Purkinje cell (primary cell): ENCODE data around the gene CD80. TPM values are rescaled to one million over a fixed set of nuclear protein-coding genes. Genes with fewer than 3 reads are reported as not detected.

Experiments
- polyA plus RNA-seq: library from polyadenylated mRNA; unstranded; fragments of >200 nt; fragmentation: Nextera tagmentation; gene quantifications from 2 replicates; pipeline ENCODE4 v1.2.1, GENCODE V29; 2014

CD80 gene, protein sequence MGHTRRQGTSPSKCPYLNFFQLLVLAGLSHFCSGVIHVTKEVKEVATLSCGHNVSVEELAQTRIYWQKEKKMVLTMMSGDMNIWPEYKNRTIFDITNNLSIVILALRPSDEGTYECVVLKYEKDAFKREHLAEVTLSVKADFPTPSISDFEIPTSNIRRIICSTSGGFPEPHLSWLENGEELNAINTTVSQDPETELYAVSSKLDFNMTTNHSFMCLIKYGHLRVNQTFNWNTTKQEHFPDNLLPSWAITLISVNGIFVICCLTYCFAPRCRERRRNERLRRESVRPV
- 4.7 TPM in 1 of 2 replicates, not detected in the other for polyA plus RNA-seq

DNA sequence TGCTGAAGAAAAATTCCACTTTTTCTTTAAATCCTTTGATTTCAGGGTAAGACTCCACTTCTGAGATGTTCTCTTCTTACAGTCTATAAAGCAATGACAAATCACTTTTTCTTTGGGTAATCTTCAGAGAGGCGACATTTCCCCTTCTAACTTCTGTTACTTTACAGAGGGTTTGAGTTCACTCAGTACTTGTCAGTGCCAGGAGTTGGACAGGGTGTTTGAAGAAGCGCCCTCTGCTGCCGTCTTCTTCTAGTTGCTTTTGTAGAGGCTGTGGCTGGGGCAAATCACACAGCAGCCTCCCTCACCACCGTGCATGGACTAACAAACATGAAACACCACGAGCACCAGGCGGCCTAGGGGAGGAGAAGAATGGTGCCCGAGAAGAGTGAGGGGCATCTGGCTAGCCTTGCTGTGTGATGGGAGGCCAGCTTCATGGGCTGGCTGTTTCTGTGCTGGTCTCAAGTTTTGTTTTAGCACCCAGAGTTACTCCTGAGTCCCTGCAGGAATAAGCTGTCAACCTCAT, at the start of gene CD80:
TSS of gene CD80 (minus strand) at position 174 of the 523 bp plus-strand sequence. CDS start 1,886 bp downstream, outside the sequence.

DNA sequence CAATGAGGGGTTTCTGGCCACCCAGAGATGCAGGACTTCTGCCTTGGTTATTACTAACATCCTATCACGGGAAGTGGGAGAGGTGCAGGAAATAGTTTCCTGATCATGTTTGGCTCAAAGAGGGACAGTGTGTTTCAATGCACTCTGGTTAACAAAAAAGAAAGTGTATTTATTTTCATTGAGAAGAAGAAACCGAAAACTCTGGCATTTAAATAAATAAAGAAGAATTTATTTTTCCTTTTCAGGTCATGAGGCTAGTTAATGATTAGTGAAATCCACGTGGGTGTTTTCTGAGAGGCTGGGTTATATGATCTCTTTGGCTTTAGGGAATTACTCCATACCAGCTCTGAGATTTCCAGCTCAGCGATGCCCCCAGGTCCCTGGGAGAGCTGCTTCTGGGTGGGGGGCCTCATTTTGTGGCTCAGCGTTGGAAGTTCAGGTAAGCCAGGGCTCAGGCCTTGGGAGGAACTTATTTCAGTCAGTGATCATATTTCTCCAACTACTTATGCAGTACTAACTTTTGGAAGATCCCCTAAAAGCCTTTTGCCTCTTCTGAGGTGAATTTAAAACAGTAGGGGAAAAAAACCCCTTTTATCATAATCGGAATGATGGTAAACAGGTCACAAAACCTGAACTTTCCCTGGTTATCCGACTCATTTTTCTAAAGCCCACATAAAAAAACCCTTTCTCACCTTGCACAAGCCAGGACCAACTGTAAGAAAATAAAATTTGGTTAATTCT, 38.3 kb upstream of the CD80 start, which contains the start of gene PLA1A:
TSS of gene PLA1A (plus strand) at position 338 of the 741 bp plus-strand sequence. CDS start at position 367, 29 bp downstream.

GRCh38 chr3:119579366-119580066, 20.1 kb upstream of the CD80 start, which contains the start of gene ADPRH:
ADPRH (plus strand) TSS chr3:119579492; CDS start chr3:119582170, 2,678 bp downstream.

DNA sequence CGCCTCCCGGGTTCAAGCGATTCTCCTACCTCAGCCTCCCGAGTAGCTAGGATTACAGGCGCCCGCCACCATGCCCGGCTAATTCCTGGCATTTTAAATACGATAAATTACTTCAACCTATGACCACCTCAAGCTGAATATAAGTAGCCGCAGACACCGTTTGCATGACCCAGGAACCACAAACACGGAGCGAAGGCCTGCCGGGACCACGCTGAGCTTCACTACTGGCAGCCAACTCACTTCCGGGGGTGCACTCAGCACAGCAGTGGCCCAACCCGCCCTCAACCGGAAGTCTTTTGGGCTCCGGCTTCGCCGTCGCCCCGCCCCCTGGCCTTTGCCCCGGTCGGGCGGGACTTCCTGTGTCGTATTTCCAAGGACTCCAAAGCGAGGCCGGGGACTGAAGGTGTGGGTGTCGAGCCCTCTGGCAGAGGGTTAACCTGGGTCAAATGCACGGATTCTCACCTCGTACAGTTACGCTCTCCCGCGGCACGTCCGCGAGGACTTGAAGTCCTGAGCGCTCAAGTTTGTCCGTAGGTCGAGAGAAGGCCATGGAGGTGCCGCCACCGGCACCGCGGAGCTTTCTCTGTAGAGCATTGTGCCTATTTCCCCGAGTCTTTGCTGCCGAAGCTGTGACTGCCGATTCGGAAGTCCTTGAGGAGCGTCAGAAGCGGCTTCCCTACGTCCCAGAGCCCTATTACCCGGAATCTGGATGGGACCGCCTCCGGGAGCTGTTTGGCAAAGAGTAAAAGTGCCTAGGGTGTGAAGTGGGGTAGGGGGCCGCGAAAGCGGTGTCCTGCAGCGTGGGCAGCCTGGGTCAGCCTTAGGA, 61.0 kb downstream of the CD80 start, which contains the start of gene TIMMDC1:
TSS of gene TIMMDC1 (plus strand) at position 362 of the 826 bp plus-strand sequence. CDS start at position 549, 187 bp downstream.

Other genes starting within 250 kb of the CD80 start
- 0.22 and 1.8 TPM in 2 replicates for gene TMEM39A, start 96.0 kb downstream of the CD80 start, polyA plus RNA-seq
- gene POGLUT1, start 90.7 kb downstream of the CD80 start, polyA plus RNA-seq: 32.5 and 38.2 TPM in 2 replicates
- 201 and 238 TPM in 2 replicates for gene TIMMDC1, start 61.1 kb downstream of the CD80 start, polyA plus RNA-seq
- gene ADPRH, start 19.9 kb upstream of the CD80 start, polyA plus RNA-seq: 0.70 and 1.3 TPM in 2 replicates
- gene PLA1A, start 38.3 kb upstream of the CD80 start, polyA plus RNA-seq: 0.24 TPM in 1 of 2 replicates, not detected in the other
- gene POPDC2, start 101.0 kb upstream of the CD80 start, polyA plus RNA-seq: not detected in 2 replicates
- gene COX17, start 117.8 kb upstream of the CD80 start, polyA plus RNA-seq: 326 and 458 TPM in 2 replicates
- 10.5 and 17.1 TPM in 2 replicates for gene CFAP91, start 143.4 kb upstream of the CD80 start, polyA plus RNA-seq
- gene NR1I2, start 222.5 kb upstream of the CD80 start, polyA plus RNA-seq: 0.31 TPM in 1 of 2 replicates, not detected in the other